K562 (cell line): Measurements from ENCODE around the gene MAD1L1. TPM values are rescaled to one million over a fixed set of nuclear protein-coding genes. Genes with fewer than 3 reads are reported as not detected.

Source experiments
- ATAC-seq: fragments of 200-7000 bp; cut with Tn5 transposase; 3 replicates; pipeline ENCODE4 v1.9.1; 2020; ENCODE audit warnings: moderate library complexity
- BruUV-seq: library from RNA; stranded (reverse); fragments of 400-500 nt; replicated peaks from 2 replicates; lab custom pipeline; 2021; lab: Mats Ljungman, UMichigan
- CTCF ChIA-PET: fragments of 300-600 bp; formaldehyde crosslinking; extraction: SDS; loops from one replicate; lab custom pipeline; 2021; ENCODE audit warnings: low intra/inter-chr PET ratio; lab: Yijun Ruan, JAX
- POLR2A ChIA-PET: fragments of 300-600, 350-650 bp; sonication (Branson Sonifier 250); formaldehyde crosslinking; extraction: SDS; loops from one replicate; lab custom pipeline; 2021; ENCODE audit warnings: antibody characterized with exemption, inconsistent platforms; lab: Yijun Ruan, JAX
- DNase-seq, 4 experiments: peaks; one replicate each; pipeline versions ENCODE4 v3.0.0 to v3.0.0-alpha.2; 2011 to 2018; ENCODE audit warnings: low spot score in 3 of 4, mixed read lengths in 3 of 4; ENCODE audit errors: extremely low read depth in 1 of 4
- FAIRE-seq: peaks from 2 replicates; lab custom pipeline; 2011; peaks lifted over from hg19 to GRCh38; lab: Jason Lieb, UNC
- H2AFZ ChIP-seq: 2 replicates; pipeline ENCODE4 v1.6.0; 2011; ENCODE audit warnings: low read depth, low read length, control low read depth, inconsistent platforms
- H3K27ac ChIP-seq: fragments of 200-600 bp; 3 replicates; pipeline ENCODE4 v1.8.0; 2011; ENCODE audit warnings: low read depth, mild to moderate bottlenecking, control low read depth, inconsistent platforms, low read length, moderate library complexity, mixed read lengths; ENCODE audit errors: extremely low read depth
- H3K27me3 ChIP-seq, 2 experiments: fragments of 300-600 bp in 1 of 2; 2 replicates in 1 of 2; 3 replicates in 1 of 2; pipeline versions ENCODE4 v1.6.0 to v1.8.0; 2011; ENCODE audit warnings: inconsistent platforms in 2 of 2, low read length in 2 of 2, mild to moderate bottlenecking in 1 of 2, mixed read lengths in 1 of 2, moderate library complexity in 1 of 2; ENCODE audit not compliant: control insufficient read depth in 2 of 2, insufficient read depth in 2 of 2
- H3K36me3 ChIP-seq: fragments of 300-600 bp; 3 replicates; pipeline ENCODE4 v1.8.0; 2011; ENCODE audit warnings: mild to moderate bottlenecking, low read length, inconsistent platforms; ENCODE audit not compliant: control insufficient read depth, insufficient read depth
- H3K4me1 ChIP-seq, 2 experiments: fragments of 200-600 bp in 1 of 2; replicated peaks in 1 of 2; 2 replicates in 1 of 2; 3 replicates in 1 of 2; pipeline versions ENCODE4 v1.5.1 to v1.8.0; 2011; ENCODE audit warnings: inconsistent platforms in 2 of 2, low read length in 2 of 2, mild to moderate bottlenecking in 1 of 2, mixed read lengths in 1 of 2, moderate library complexity in 1 of 2; ENCODE audit not compliant: control insufficient read depth in 2 of 2, insufficient read depth in 2 of 2
- H3K4me2 ChIP-seq: 2 replicates; pipeline ENCODE4 v1.6.1; 2011; ENCODE audit warnings: low read length, control low read depth, inconsistent platforms, mixed read lengths; ENCODE audit not compliant: insufficient read depth
- H3K4me3 ChIP-seq: fragments of 200-600 bp; sonication (generic), shearing (Covaris generic); 2 replicates; pipeline ENCODE4 v1.5.1; 2016; ENCODE audit warnings: control low read depth, inconsistent platforms
- H3K79me2 ChIP-seq: fragments of 200-600 bp; 3 replicates; pipeline ENCODE4 v1.8.0; 2011; ENCODE audit warnings: low read length, inconsistent platforms; ENCODE audit not compliant: control insufficient read depth, insufficient read depth
- H3K9ac ChIP-seq, 2 experiments: 2 replicates each; pipeline versions ENCODE4 v1.6.0 to v1.6.1; 2011; ENCODE audit warnings: low read depth in 2 of 2, low read length in 2 of 2, control low read depth in 1 of 2, inconsistent platforms in 1 of 2, mild to moderate bottlenecking in 1 of 2, mixed read lengths in 1 of 2; ENCODE audit not compliant: insufficient read depth in 1 of 2
- H3K9me1 ChIP-seq: one replicate; pipeline ENCODE4 v1.6.0; 2011; ENCODE audit warnings: inconsistent platforms, mild to moderate bottlenecking, low read length, moderate library complexity; ENCODE audit not compliant: control insufficient read depth, insufficient read depth
- H3K9me3 ChIP-seq: replicated peaks from 2 replicates; pipeline ENCODE4 v1.5.1; 2011; ENCODE audit warnings: low read depth, low read length, inconsistent platforms; ENCODE audit not compliant: control insufficient read depth, insufficient read depth
- H4K20me1 ChIP-seq: replicated peaks from 2 replicates; pipeline ENCODE4 v1.6.1; 2011; ENCODE audit warnings: low read length, inconsistent platforms, mixed read lengths; ENCODE audit not compliant: control insufficient read depth, insufficient read depth
- FIP1L1 ChIP-seq: fragments of 200-400 bp; formaldehyde crosslinking; IDR thresholded peaks from 2 replicates; pipeline ENCODE4 v1.6.1; 2018; ENCODE audit warnings: mild to moderate bottlenecking, low read depth, low read length; ENCODE audit not compliant: poor library complexity, severe bottlenecking
- NCOA4 ChIP-seq: fragments of 450-650 bp; IDR thresholded peaks from 2 replicates; pipeline ENCODE4 v1.6.1; 2018; ENCODE audit warnings: mild to moderate bottlenecking; ENCODE audit not compliant: partially characterized antibody
- NFE2 ChIP-seq: IDR thresholded peaks from 2 replicates; pipeline ENCODE4 v1.6.1; 2014; ENCODE audit warnings: antibody characterized with exemption, low read depth
- RBFOX2 ChIP-seq: fragments of 200-400 bp; formaldehyde crosslinking; IDR thresholded peaks from 2 replicates; pipeline ENCODE4 v1.6.1; 2017; ENCODE audit warnings: low read depth, mild to moderate bottlenecking, low read length, moderate library complexity
- XRCC3 ChIP-seq: fragments of 450-650 bp; IDR thresholded peaks from 2 replicates; pipeline ENCODE4 v1.6.1; 2017; ENCODE audit warnings: mild to moderate bottlenecking, moderate library complexity
- XRCC5 ChIP-seq: fragments of 200-400 bp; formaldehyde crosslinking; IDR thresholded peaks from 2 replicates; pipeline ENCODE4 v1.6.1; 2017; ENCODE audit warnings: low read depth, mild to moderate bottlenecking, low read length
- ZSCAN32 ChIP-seq: fragments of 450-650 bp; formaldehyde crosslinking; IDR thresholded peaks from 2 replicates; pipeline ENCODE4 v1.4.0; 2020; ENCODE audit warnings: mild to moderate bottlenecking, moderate library complexity
- WGBS: fragments of 100-300 bp; shearing (Covaris generic); methylation state at CpG from one replicate; pipeline ENCODE4 v1.1.6; 2016; ENCODE audit warnings: low coverage, mixed read lengths; ENCODE audit not compliant: insufficient coverage; ENCODE audit errors: missing lambda C conversion rate; 5-methylcytosine and 5-hydroxymethylcytosine counted together
- in situ Hi-C: fragments of 300-500 bp; cut with MboI; formaldehyde crosslinking; loops from 4 replicates; pipeline ENCODE4 v1.15.0; 2018; ENCODE audit warnings: inconsistent platforms, mixed read lengths
- intact Hi-C: fragments of 100-400 bp; cut with micrococcal nuclease; formaldehyde crosslinking; loops from 2 replicates; pipeline ENCODE4 v1.14.2; 2022
- polyA plus RNA-seq, 8 experiments: library from polyadenylated mRNA; depleted of rRNA in 4 of 8; stranded (reverse) in 5 of 8; unstranded in 3 of 8; fragments of >200 nt; fragmentation: Nextera tagmentation in 2 of 8; fragmentation: Illumina TruSeq in 1 of 8; extraction: Ambion mirVana in 2 of 8; extraction: Trizol in 1 of 8; gene quantifications; 2 replicates each; pipeline versions ENCODE4 v1.2.1 to v1.2.3, GENCODE V29; 2011 to 2014; ENCODE audit warnings: inconsistent platforms in 1 of 8, missing spikeins in 1 of 8
- total RNA-seq, 7 experiments: library from RNA; depleted of rRNA in 6 of 7; stranded (reverse); fragments of >200 nt in 6 of 7; fragmentation: Illumina TruSeq in 2 of 7; extraction: Trizol in 2 of 7; gene quantifications; 2 replicates each; pipeline versions ENCODE4 v1.2.1 to v1.2.3, GENCODE V29; 2011 to 2021; ENCODE audit warnings: low replicate concordance in 1 of 7
- TF ChIP-seq, protein P1 (sequence below): fragments of 250-450 bp; sonication (Bioruptor Pico); IDR thresholded peaks from 2 replicates; pipeline ENCODE4 v1.4.0; 2020; ENCODE audit warnings: mild to moderate bottlenecking
- TF ChIP-seq, protein P2 (sequence below): sonication (generic); formaldehyde crosslinking; IDR thresholded peaks from 2 replicates; pipeline ENCODE4 v1.8.1; 2023; ENCODE audit warnings: mild to moderate bottlenecking, missing genetic modification reagents
- TF ChIP-seq, protein P3 (sequence below), 3 experiments: fragments of 200-800 bp in 1 of 3; fragments of 250-450 bp in 1 of 3; fragments of 450-650 bp in 1 of 3; sonication (Bioruptor Pico) in 1 of 3; sonication (Bioruptor generic) in 1 of 3; formaldehyde crosslinking in 1 of 3; IDR thresholded peaks; 2 replicates each; pipeline versions ENCODE4 v1.6.1 to v1.8.0; 2016 to 2022; ENCODE audit warnings: mild to moderate bottlenecking in 2 of 3, missing genetic modification characterization in 2 of 3, missing compliant biosample characterization in 1 of 3, moderate library complexity in 1 of 3

The MAD1L1 gene
- total and polyA plus RNA-seq, 9 of the 15 experiments (the other 6 are each of a cell fraction or from before 2014, with no cell fraction given) = 1.7 to 89.7 (median 18.0) TPM

DNA sequence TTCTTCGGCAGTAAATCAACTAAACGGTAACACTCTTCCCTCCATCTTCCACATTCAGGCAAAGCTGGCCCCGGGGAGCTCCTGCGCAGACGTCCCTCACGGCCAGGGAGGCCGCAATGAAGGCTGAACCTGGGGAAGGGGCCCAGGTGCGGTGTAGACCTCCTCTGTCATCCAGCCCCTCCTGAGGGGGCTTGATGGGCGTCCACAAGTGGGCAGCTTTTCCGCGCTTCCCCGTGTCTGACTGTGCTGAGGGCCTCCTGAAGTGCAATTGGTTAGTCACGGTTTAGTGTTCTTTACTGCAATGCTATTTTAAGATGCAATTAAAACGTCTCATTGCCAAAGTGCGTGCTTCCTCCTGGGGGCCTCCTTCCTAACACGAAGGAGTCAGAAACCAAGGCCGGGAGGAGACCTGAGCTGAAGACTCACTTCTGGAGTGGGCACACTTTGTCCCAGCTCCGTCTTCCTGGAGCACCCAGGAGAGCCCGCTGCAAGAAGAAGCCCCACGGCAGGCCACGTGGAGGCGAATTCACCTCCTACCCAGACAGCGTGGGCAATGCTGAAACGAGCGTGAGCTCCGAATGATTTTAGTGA lies 389.4 kb downstream of the MAD1L1 start (continued):
- TF ChIP-seq XRCC5 (no peak), XRCC3 (no peak), NFE2 (no peak), NCOA4 (no peak), ZSCAN32 (CRISPR knock-in tag) (no peak)
- TF ChIP-seq, protein P1, sequence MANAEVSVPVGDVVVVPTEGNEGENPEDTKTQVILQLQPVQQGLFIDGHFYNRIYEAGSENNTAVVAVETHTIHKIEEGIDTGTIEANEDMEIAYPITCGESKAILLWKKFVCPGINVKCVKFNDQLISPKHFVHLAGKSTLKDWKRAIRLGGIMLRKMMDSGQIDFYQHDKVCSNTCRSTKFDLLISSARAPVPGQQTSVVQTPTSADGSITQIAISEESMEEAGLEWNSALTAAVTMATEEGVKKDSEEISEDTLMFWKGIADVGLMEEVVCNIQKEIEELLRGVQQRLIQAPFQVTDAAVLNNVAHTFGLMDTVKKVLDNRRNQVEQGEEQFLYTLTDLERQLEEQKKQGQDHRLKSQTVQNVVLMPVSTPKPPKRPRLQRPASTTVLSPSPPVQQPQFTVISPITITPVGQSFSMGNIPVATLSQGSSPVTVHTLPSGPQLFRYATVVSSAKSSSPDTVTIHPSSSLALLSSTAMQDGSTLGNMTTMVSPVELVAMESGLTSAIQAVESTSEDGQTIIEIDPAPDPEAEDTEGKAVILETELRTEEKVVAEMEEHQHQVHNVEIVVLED = no peak

DNA sequence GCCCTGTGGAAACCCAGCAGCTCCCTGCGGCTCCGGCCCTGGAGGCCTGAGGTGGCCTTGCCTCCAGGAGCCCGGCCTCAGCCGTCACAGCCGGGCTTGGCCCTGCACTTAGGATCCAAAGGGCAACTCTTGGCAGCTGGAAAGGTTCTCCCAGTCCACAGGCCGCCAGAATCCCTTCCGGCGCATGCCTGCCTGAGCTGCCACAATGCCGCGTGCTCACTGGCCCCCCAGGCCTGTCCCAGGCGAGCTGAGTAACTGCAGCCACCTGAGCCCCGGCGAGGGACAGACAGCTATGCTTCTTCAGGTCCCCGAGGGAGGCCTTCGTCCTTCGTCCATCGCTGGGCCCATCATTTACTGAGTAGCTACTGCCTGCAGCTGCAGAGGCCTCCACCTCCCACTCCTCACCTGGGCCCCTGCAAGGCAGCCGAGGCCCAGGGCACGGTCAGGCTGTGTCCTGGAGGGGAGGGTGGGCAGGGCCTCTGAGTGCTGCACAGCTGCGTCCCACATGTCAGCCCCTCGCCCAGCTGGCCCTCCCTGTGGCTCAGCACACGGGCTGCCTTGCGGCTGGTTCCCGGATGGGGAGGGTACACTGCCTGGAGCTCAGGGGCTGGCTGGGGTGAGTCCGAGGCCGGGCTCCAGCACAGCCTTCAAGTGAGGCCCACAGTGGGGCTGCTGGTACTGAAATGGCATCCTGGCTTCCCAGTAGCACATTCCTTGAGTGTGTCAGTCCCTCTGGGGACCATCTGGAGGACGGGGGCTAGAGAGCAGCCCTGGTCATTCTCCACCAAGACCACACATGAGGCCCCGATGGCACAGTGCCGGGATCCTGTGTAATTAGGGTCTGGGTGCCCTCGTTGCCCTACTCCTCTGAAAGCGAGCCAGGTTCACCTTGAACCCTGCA lies 390.2 kb downstream of the MAD1L1 start:
- no peak for FAIRE-seq
- intact Hi-C loops = no loop called here
- Histone ChIP-seq H3K27me3 (no peaks in the 10 kb centered on the region), H3K27ac (no peak overlapping the region), H3K4me1 (peaks cover 0 to 60% of the 10 kb centered on the region in 2 experiments; a peak in 2 of 5 replicates), H3K36me3 (peaks cover 12% of the 10 kb centered on the region; the same call in 2 of the 3 replicates), H3K9me1 (no peaks in the 10 kb centered on the region), H2AFZ (no peak overlapping the region), H4K20me1 (0 out of 2 replicates have a peak, but pooled peaks cover 3% of the 10 kb centered on the region), H3K9ac (peak overlapping the region in 1 of 2 experiments; percentile 74; a peak in 1 of 4 replicates), H3K79me2 (no peaks in the 10 kb centered on the region), H3K9me3 (no peaks in the 10 kb centered on the region), H3K4me2 (no peak overlapping the region), H3K4me3 (no peak overlapping the region)
- ATAC-seq = peak; percentile 32
- in situ Hi-C loops = no loop called here
- POLR2A ChIA-PET = interaction anchor here (0.6 to 2.6 kb wide), 5 partner anchors 11 to 289 kb away, joined by 3 to 11 read pairs (median 3); no protein-coding TSS in a partner anchor
- no TSS peak for BruUV-seq
- CTCF ChIA-PET = no interaction called here
- WGBS = 93% methylated on average over 22 of the region's 31 CpGs
- no peak for DNase-seq
- TF ChIP-seq, protein P2, sequence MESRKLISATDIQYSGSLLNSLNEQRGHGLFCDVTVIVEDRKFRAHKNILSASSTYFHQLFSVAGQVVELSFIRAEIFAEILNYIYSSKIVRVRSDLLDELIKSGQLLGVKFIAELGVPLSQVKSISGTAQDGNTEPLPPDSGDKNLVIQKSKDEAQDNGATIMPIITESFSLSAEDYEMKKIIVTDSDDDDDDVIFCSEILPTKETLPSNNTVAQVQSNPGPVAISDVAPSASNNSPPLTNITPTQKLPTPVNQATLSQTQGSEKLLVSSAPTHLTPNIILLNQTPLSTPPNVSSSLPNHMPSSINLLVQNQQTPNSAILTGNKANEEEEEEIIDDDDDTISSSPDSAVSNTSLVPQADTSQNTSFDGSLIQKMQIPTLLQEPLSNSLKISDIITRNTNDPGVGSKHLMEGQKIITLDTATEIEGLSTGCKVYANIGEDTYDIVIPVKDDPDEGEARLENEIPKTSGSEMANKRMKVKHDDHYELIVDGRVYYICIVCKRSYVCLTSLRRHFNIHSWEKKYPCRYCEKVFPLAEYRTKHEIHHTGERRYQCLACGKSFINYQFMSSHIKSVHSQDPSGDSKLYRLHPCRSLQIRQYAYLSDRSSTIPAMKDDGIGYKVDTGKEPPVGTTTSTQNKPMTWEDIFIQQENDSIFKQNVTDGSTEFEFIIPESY (CRISPR knock-in tag) = peak; percentile 99
- TF ChIP-seq RBFOX2 = 0 out of 2 replicates have a peak, but pooled peaks have one; percentile 12
- peak; percentile 11 for TF ChIP-seq FIP1L1
- TF ChIP-seq, protein P3, sequence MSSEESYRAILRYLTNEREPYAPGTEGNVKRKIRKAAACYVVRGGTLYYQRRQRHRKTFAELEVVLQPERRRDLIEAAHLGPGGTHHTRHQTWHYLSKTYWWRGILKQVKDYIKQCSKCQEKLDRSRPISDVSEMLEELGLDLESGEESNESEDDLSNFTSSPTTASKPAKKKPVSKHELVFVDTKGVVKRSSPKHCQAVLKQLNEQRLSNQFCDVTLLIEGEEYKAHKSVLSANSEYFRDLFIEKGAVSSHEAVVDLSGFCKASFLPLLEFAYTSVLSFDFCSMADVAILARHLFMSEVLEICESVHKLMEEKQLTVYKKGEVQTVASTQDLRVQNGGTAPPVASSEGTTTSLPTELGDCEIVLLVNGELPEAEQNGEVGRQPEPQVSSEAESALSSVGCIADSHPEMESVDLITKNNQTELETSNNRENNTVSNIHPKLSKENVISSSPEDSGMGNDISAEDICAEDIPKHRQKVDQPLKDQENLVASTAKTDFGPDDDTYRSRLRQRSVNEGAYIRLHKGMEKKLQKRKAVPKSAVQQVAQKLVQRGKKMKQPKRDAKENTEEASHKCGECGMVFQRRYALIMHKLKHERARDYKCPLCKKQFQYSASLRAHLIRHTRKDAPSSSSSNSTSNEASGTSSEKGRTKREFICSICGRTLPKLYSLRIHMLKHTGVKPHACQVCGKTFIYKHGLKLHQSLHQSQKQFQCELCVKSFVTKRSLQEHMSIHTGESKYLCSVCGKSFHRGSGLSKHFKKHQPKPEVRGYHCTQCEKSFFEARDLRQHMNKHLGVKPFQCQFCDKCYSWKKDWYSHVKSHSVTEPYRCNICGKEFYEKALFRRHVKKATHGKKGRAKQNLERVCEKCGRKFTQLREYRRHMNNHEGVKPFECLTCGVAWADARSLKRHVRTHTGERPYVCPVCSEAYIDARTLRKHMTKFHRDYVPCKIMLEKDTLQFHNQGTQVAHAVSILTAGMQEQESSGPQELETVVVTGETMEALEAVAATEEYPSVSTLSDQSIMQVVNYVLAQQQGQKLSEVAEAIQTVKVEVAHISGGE (CRISPR knock-in tag; IDR thresholded peaks at IDR 0.05) = no peak
